Kidney epithelial cell (primary cell): Measurements from ENCODE around the gene U2AF2. TPM values are rescaled to one million over a fixed set of nuclear protein-coding genes. Genes with fewer than 3 reads are reported as not detected.
A peak's percentile ranks its signal among the peaks of the same experiment; 100 is the strongest.

Experiments
- DNase-seq: peaks from one replicate; pipeline ENCODE4 v3.0.0-alpha.2; 2010; ENCODE audit warnings: low read depth
- H3K27me3 ChIP-seq: 2 replicates; pipeline ENCODE4 v1.6.0; 2011; ENCODE audit warnings: low read length; ENCODE audit not compliant: control insufficient read depth, insufficient read depth
- H3K36me3 ChIP-seq: 2 replicates; pipeline ENCODE4 v1.5.1; 2011; ENCODE audit warnings: low read length; ENCODE audit not compliant: control insufficient read depth, insufficient read depth
- H3K4me3 ChIP-seq: 2 replicates; pipeline ENCODE4 v1.5.1; 2011; ENCODE audit warnings: low read depth, mild to moderate bottlenecking, control low read depth, low read length
- total RNA-seq: library from RNA; depleted of rRNA; stranded (reverse); fragments of >200 nt; gene quantifications from 2 replicates; pipeline ENCODE4 v1.2.3, GENCODE V29; 2015
- TF ChIP-seq, protein P1 (sequence below): IDR thresholded peaks from 2 replicates; pipeline ENCODE4 v1.5.1; 2011; ENCODE audit warnings: mild to moderate bottlenecking, moderate library complexity, low read length, control low read depth, inconsistent platforms; ENCODE audit not compliant: insufficient read depth, poor library complexity, severe bottlenecking

U2AF2 gene
- total RNA-seq, 1 donor from 2014 or later = 153 TPM

DNA sequence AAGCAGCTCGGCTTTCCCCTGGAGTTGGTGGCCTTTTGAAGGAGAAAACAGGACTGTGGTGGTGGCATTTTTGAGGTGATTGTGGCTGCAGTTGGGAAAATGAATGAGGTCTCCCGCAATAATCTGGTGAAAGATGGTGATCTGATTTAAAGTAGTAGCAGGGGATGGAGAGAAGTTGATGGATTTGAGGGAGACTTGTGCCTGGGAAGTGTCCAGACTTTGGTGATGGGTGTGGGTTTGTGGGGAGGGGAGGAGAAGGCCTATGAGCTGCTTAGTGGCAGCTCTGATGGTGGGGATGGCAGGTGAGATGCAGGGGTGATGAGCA lies 16.2 kb downstream of the U2AF2 start:
- no peak overlapping the region for H3K4me3 ChIP-seq
- TF ChIP-seq, protein P1, sequence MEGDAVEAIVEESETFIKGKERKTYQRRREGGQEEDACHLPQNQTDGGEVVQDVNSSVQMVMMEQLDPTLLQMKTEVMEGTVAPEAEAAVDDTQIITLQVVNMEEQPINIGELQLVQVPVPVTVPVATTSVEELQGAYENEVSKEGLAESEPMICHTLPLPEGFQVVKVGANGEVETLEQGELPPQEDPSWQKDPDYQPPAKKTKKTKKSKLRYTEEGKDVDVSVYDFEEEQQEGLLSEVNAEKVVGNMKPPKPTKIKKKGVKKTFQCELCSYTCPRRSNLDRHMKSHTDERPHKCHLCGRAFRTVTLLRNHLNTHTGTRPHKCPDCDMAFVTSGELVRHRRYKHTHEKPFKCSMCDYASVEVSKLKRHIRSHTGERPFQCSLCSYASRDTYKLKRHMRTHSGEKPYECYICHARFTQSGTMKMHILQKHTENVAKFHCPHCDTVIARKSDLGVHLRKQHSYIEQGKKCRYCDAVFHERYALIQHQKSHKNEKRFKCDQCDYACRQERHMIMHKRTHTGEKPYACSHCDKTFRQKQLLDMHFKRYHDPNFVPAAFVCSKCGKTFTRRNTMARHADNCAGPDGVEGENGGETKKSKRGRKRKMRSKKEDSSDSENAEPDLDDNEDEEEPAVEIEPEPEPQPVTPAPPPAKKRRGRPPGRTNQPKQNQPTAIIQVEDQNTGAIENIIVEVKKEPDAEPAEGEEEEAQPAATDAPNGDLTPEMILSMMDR = no peak
- DNase-seq = no peak
- H3K27me3 ChIP-seq = no peaks in the 10 kb centered on the region
- H3K36me3 ChIP-seq = peaks cover 6% of the 10 kb centered on the region

DNA sequence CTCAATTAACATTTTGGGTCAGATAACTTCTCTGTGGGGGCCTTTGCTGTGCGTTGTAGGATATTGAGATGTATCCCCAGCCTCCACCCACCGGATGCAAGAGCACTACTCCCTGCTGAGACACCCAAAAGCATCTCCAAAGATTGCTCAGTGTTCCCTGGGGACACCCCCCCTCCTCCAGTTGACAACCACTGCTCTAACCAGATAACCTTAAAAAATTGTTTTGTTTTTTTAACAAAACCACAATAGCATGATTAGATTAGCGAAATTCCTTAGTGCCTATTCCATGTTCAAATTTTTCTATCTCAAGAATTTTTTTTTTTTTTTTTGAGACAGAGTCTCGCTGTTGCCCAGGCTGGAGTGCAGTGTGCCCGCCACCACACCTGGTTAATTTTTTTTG lies 17.6 kb downstream of the U2AF2 start:
- DNase-seq = no peak
- H3K36me3 ChIP-seq = peaks cover 5% of the 10 kb centered on the region
- TF ChIP-seq, protein P1 = no peak
- no peak overlapping the region for H3K4me3 ChIP-seq
- no peaks in the 10 kb centered on the region for H3K27me3 ChIP-seq

DNA sequence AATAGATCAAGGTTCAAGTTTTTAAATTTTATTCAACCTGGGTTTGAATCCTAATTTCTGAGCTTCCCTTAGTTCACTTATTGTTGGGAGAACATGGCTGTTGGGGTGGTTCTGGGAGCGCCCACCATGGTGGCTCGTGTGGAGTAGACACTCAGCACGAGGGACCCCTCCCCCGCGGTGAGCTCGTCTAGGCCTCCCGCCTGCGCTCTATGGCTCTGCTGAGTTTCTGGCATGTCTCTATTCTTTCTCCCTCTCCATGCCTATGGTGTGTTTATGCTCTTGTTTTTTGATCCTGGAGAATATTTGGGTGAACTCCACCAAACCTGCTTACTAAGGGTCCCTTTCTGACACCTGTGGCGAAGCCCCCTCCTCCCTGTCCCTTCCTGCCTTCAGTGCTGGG lies 18.6 kb downstream of the U2AF2 start:
- no peaks in the 10 kb centered on the region for H3K27me3 ChIP-seq
- H3K4me3 ChIP-seq = no peak overlapping the region
- H3K36me3 ChIP-seq = peaks cover 5% of the 10 kb centered on the region
- no peak for DNase-seq
- TF ChIP-seq, protein P1 = no peak

DNA sequence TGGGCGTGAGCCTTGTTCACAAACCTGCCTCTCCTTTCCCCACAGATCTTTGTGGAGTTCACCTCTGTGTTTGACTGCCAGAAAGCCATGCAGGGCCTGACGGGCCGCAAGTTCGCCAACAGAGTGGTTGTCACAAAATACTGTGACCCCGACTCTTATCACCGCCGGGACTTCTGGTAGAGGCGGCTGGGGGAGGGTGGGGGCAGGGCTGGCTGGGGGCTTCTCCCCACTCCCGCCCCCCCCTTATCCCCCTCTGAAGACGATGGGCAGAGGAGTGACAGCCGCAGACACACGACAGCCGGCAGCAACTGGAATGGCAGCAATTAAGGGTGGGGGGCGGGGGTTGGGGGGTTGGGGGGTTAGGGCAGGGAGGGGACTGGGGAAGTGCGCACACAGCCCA lies 19.1 kb downstream of the U2AF2 start:
- Histone ChIP-seq H3K27me3 (no peaks in the 10 kb centered on the region), H3K36me3 (peaks cover 5% of the 10 kb centered on the region), H3K4me3 (no peak overlapping the region)
- DNase-seq = no peak
- TF ChIP-seq, protein P1 = no peak

DNA sequence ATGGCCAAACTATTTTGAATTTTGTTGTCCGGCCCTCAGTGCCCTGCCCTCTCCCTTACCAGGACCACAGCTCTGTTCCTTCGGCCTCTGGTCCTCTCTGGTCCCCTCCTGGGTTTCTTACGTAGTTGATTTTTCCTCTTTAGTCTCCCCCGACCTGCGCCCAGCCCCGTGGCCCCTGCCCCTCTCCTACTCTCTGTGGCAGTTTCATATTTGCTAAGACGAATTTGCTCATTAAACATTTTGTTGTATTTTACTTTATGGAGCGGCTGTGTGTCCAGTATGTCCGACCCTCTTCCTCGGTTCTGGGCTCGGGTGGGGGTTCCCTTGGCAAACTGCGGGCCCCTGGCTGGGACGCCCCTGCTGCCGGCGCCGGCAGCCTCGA lies 19.6 kb downstream of the U2AF2 start:
- TF ChIP-seq, protein P1 = no peak
- DNase-seq = no peak
- H3K27me3 ChIP-seq = no peaks in the 10 kb centered on the region
- H3K4me3 ChIP-seq = peak overlapping the region; percentile 84
- H3K36me3 ChIP-seq = peaks cover 4% of the 10 kb centered on the region

DNA sequence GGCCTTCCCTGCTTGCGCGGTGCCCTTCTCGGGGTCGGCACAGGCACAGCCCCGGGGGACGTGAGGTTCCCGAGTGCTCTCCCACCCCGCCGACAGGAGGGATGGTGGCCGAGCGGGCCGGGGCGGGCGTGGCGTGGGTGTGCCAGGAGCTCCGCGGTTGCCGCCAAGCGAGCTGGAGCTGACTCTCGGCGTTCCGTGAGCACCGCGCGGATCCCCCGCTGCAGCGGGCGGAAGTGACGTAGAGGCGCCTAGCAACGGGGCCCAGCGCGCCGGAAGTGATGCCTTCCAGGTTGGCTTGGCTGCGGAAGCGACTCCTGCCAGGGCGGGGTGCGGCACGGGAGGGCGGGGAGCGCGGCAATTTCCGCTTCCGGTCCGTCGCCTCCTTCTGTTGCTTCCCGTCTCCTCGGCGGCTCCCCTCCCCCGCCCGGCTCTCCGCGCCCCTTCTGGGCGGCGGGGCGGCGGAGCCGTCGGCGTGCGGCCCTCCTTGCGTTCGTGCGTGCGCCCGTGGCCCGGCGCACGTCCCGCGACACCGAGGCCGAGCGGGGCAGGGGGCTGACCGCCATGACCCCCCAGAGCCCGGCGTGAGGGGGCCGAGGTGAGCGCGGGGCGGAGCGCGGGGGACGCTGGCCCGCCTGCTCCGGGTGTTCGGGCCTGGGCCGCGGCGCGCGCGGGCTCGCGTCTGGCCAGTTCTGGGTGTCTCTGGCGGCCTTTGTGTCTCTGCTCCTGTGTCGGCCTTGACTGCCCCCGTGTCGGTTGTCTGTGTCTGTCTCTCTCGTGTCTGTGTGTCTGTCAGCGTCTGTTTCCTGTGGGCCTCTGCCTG lies 20.2 kb downstream of the U2AF2 start, which contains the start of gene EPN1:
Gene EPN1, plus strand, starts transcription at position 386 of the 820 bp plus-strand sequence. CDS start 3,402 bp downstream, outside the sequence.
- H3K27me3 ChIP-seq = no peaks in the 10 kb centered on the region
- H3K4me3 ChIP-seq = peak within 1 kb of the TSS; percentile 84
- DNase-seq = peak; percentile 82
- peaks cover 3% of the 10 kb centered on the region for H3K36me3 ChIP-seq
- TF ChIP-seq, protein P1 = no peak
